Measurements from ENCODE around the gene SEC14L2.

The SEC14L2 gene

DNA sequence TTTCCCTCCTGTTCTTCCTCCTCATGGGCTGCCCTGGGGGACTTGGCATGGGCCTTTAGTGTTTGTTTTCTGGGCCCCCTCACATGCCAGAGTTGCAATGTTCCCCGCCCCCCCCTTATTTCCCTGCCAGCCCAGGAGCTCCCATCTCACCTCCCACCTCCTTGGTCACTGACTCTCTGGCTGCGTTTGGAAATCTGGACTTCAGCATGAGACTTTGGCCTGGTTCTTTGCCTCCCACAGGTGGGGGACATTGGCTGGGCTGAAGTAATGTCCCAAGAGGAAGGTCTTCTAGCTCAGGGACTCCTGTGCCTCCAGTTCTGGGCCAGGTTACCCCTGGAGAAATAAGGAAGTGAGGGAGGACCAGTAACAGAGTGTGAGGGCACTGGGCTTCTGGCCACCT lies 35.7 kb downstream of the SEC14L2 start:
- TF ChIP-seq, protein P1, sequence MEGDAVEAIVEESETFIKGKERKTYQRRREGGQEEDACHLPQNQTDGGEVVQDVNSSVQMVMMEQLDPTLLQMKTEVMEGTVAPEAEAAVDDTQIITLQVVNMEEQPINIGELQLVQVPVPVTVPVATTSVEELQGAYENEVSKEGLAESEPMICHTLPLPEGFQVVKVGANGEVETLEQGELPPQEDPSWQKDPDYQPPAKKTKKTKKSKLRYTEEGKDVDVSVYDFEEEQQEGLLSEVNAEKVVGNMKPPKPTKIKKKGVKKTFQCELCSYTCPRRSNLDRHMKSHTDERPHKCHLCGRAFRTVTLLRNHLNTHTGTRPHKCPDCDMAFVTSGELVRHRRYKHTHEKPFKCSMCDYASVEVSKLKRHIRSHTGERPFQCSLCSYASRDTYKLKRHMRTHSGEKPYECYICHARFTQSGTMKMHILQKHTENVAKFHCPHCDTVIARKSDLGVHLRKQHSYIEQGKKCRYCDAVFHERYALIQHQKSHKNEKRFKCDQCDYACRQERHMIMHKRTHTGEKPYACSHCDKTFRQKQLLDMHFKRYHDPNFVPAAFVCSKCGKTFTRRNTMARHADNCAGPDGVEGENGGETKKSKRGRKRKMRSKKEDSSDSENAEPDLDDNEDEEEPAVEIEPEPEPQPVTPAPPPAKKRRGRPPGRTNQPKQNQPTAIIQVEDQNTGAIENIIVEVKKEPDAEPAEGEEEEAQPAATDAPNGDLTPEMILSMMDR (IDR thresholded peaks at IDR 0.05; ENCODE audit: insufficient read depth, low read length, poor library complexity, severe bottlenecking) = no peak
- no peak for TF ChIP-seq EZH2phosphoT487 (conservative IDR thresholded peaks at IDR 0.05; ENCODE audit: low read length)
- no peak overlapping the region for H3K4me2 ChIP-seq (ENCODE audit: low read depth, low read length, poor library complexity, severe bottlenecking)
- H3K27ac ChIP-seq (ENCODE audit: low read depth, low read length) = no peak overlapping the region
- no peaks in the 10 kb centered on the region for H3K79me2 ChIP-seq (ENCODE audit: insufficient read depth, low read length)
- H3K27me3 ChIP-seq (ENCODE audit: low read length) = no peaks in the 10 kb centered on the region
- no peaks in the 10 kb centered on the region for H4K20me1 ChIP-seq (ENCODE audit: low read depth, low read length)
- H3K9me3 ChIP-seq (ENCODE audit: insufficient read depth, low read length) = no peaks in the 10 kb centered on the region
- H3K36me3 ChIP-seq (ENCODE audit: low read length) = no peaks in the 10 kb centered on the region
- no peak overlapping the region for H3K4me3 ChIP-seq (ENCODE audit: insufficient read depth, low read length, poor library complexity, severe bottlenecking)
- no peak overlapping the region for H3K9ac ChIP-seq (ENCODE audit: low read length)
- H3F3A ChIP-seq (ENCODE audit: insufficient read depth) = peaks cover 12% of the 10 kb centered on the region
- H2AFZ ChIP-seq (ENCODE audit: low read depth, low read length, severe bottlenecking) = no peak overlapping the region
- H3K9me2 ChIP-seq (replicated peaks; ENCODE audit: insufficient read depth, low read length) = no peaks in the 10 kb centered on the region

DNA sequence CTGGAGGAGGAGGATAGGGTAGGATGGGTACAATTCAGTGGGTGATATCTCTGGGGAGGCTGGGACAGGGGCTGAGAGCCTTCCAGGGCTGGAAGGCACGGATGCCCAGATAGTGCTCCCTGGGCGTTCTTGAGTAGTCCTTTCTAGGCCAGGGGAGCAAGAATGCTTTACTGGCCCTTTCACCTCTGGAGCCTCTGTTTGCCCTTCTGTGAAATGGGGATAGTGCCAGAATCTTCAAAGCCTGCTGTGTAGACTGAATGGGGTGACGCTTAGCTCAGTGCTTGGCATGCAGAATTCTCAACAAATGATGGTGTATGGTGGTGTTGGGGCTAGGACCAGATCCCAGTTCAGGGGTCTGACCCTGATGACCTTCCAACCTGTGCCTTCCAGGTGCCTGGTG lies 36.4 kb downstream of the SEC14L2 start:
- Histone ChIP-seq H3K36me3 (ENCODE audit: low read length) (no peaks in the 10 kb centered on the region), H3K9me2 (replicated peaks; ENCODE audit: insufficient read depth, low read length) (no peaks in the 10 kb centered on the region), H2AFZ (ENCODE audit: low read depth, low read length, severe bottlenecking) (no peak overlapping the region), H3K79me2 (ENCODE audit: insufficient read depth, low read length) (no peaks in the 10 kb centered on the region), H3K4me3 (ENCODE audit: insufficient read depth, low read length, poor library complexity, severe bottlenecking) (no peak overlapping the region), H3K9ac (ENCODE audit: low read length) (no peak overlapping the region), H3K27ac (ENCODE audit: low read depth, low read length) (no peak overlapping the region), H3K9me3 (ENCODE audit: insufficient read depth, low read length) (no peaks in the 10 kb centered on the region), H3F3A (ENCODE audit: insufficient read depth) (peaks cover 11% of the 10 kb centered on the region), H3K4me2 (ENCODE audit: low read depth, low read length, poor library complexity, severe bottlenecking) (no peak overlapping the region), H4K20me1 (ENCODE audit: low read depth, low read length) (no peaks in the 10 kb centered on the region), H3K27me3 (ENCODE audit: low read length) (no peaks in the 10 kb centered on the region)
- TF ChIP-seq, protein P1 (IDR thresholded peaks at IDR 0.05; ENCODE audit: insufficient read depth, low read length, poor library complexity, severe bottlenecking) = no peak
- no peak for TF ChIP-seq EZH2phosphoT487 (conservative IDR thresholded peaks at IDR 0.05; ENCODE audit: low read length)

DNA sequence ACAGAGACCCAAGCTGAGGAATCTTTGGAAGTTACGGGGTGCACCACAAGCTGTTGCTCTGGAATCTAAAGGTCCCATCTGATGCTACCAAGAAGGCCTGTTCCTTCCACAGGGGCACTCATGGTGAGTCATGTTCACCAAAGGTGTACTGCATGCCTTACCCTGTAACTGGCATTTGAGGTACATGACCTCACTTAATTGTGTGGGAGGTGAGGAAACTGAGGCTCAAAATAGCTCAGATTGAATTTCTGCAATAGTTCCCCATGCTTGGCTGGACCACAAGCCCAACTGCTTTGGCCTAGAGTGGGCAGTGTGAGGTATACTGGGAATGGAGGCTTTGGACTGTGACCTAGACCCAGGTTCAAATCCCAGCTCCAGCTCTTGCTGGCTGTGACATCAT lies 37.0 kb downstream of the SEC14L2 start:
- H3K4me2 ChIP-seq (ENCODE audit: low read depth, low read length, poor library complexity, severe bottlenecking) = no peak overlapping the region
- TF ChIP-seq, protein P1 (IDR thresholded peaks at IDR 0.05; ENCODE audit: insufficient read depth, low read length, poor library complexity, severe bottlenecking) = no peak
- TF ChIP-seq EZH2phosphoT487 (conservative IDR thresholded peaks at IDR 0.05; ENCODE audit: low read length) = no peak
- no peaks in the 10 kb centered on the region for H3K9me2 ChIP-seq (replicated peaks; ENCODE audit: insufficient read depth, low read length)

More for the DNA sequence above, 37.0 kb downstream of the SEC14L2 start:
- H3K9me3 ChIP-seq (ENCODE audit: insufficient read depth, low read length) = no peaks in the 10 kb centered on the region
- no peak overlapping the region for H3K27ac ChIP-seq (ENCODE audit: low read depth, low read length)
- peaks cover 11% of the 10 kb centered on the region for H3F3A ChIP-seq (ENCODE audit: insufficient read depth)
- H3K4me3 ChIP-seq (ENCODE audit: insufficient read depth, low read length, poor library complexity, severe bottlenecking) = no peak overlapping the region
- no peaks in the 10 kb centered on the region for H3K36me3 ChIP-seq (ENCODE audit: low read length)
- no peaks in the 10 kb centered on the region for H3K27me3 ChIP-seq (ENCODE audit: low read length)
- H2AFZ ChIP-seq (ENCODE audit: low read depth, low read length, severe bottlenecking) = no peak overlapping the region
- no peaks in the 10 kb centered on the region for H4K20me1 ChIP-seq (ENCODE audit: low read depth, low read length)
- H3K79me2 ChIP-seq (ENCODE audit: insufficient read depth, low read length) = no peaks in the 10 kb centered on the region
- H3K9ac ChIP-seq (ENCODE audit: low read length) = no peak overlapping the region
